ENCODE results near the gene SMPD4.
"Not testable (repeated sequence)": the region's sequence is repeated elsewhere in the genome, so short reads cannot be mapped to it uniquely, and the experiment has no call there.

SMPD4 gene

GRCh38 chr2:130192451-130192850 lies 11.0 kb upstream of the SMPD4 start:
- H2AFZ ChIP-seq (ENCODE audit: low read depth, low read length) = not testable (repeated sequence)

GRCh38 chr2:130191319-130191718 lies 9.9 kb upstream of the SMPD4 start:
- H2AFZ ChIP-seq (ENCODE audit: low read depth, low read length); H3K4me1 ChIP-seq (ENCODE audit: control insufficient read depth, insufficient read depth, low read depth, low read length); H2AK5ac ChIP-seq (ENCODE audit: low read length, severe bottlenecking); H2BK12ac ChIP-seq (ENCODE audit: low read length in 2 of 2); H3K14ac ChIP-seq (ENCODE audit: low read length in 2 of 2); H4K8ac ChIP-seq (ENCODE audit: low read length); DNase-seq; H3K9me3 ChIP-seq (ENCODE audit: control insufficient read depth, low read length); H3K27ac ChIP-seq (ENCODE audit: low read length, poor library complexity, severe bottlenecking); H3K4me3 ChIP-seq (ENCODE audit: insufficient read depth in 1 of 2, low read depth in 1 of 2, low read length in 2 of 2); H3K18ac ChIP-seq (ENCODE audit: low read depth in 1 of 2, low read length in 2 of 2); H3K27me3 ChIP-seq (ENCODE audit: control insufficient read depth in 1 of 2, insufficient read depth in 1 of 2, low read length in 2 of 2); H2BK15ac ChIP-seq (ENCODE audit: low read depth, poor library complexity, severe bottlenecking); H3K4me2 ChIP-seq (ENCODE audit: low read length, poor library complexity, severe bottlenecking); H3K4ac ChIP-seq (ENCODE audit: low read depth in 1 of 2, low read length in 2 of 2); H2BK5ac ChIP-seq (ENCODE audit: low read depth, low read length, poor library complexity, severe bottlenecking); H3K23ac ChIP-seq (ENCODE audit: low read length in 2 of 2); H4K91ac ChIP-seq (ENCODE audit: low read length); H2BK120ac ChIP-seq (ENCODE audit: low read depth, low read length); H3K9ac ChIP-seq (ENCODE audit: low read length): not testable (repeated sequence)
- 97% methylated on average over 6 of the region's 6 CpGs for WGBS
- Histone ChIP-seq H3K36me3 (ENCODE audit: control insufficient read depth in 1 of 2, insufficient read depth in 2 of 2, low read depth in 1 of 2, low read length in 2 of 2) (peaks cover 0 to 31% of the 10 kb centered on the region in 2 experiments), H3K79me1 (replicated peaks; ENCODE audit: low read length, poor library complexity, severe bottlenecking) (peaks cover 16% of the 10 kb centered on the region)

More at GRCh38 chr2:130192451-130192850, 11.0 kb upstream of the SMPD4 start:
- not testable (repeated sequence) for H3K27me3 ChIP-seq (ENCODE audit: control insufficient read depth in 1 of 2, insufficient read depth in 1 of 2, low read length in 2 of 2); H3K4me1 ChIP-seq (ENCODE audit: control insufficient read depth, insufficient read depth, low read depth, low read length); H2BK12ac ChIP-seq (ENCODE audit: low read length in 2 of 2); H2AK5ac ChIP-seq (ENCODE audit: low read length, severe bottlenecking); H2BK15ac ChIP-seq (ENCODE audit: low read depth, poor library complexity, severe bottlenecking); DNase-seq; H3K9me3 ChIP-seq (ENCODE audit: control insufficient read depth, low read length); H3K4ac ChIP-seq (ENCODE audit: low read depth in 1 of 2, low read length in 2 of 2); H2BK120ac ChIP-seq (ENCODE audit: low read depth, low read length); H3K4me2 ChIP-seq (ENCODE audit: low read length, poor library complexity, severe bottlenecking); H3K4me3 ChIP-seq (ENCODE audit: insufficient read depth in 1 of 2, low read depth in 1 of 2, low read length in 2 of 2); H2BK5ac ChIP-seq (ENCODE audit: low read depth, low read length, poor library complexity, severe bottlenecking); H3K9ac ChIP-seq (ENCODE audit: low read length); H3K27ac ChIP-seq (ENCODE audit: low read length, poor library complexity, severe bottlenecking); H3K23ac ChIP-seq (ENCODE audit: low read length in 2 of 2); H3K14ac ChIP-seq (ENCODE audit: low read length in 2 of 2); H3K18ac ChIP-seq (ENCODE audit: low read depth in 1 of 2, low read length in 2 of 2); H4K8ac ChIP-seq (ENCODE audit: low read length); H4K91ac ChIP-seq (ENCODE audit: low read length)
- H3K36me3 ChIP-seq (ENCODE audit: control insufficient read depth in 1 of 2, insufficient read depth in 2 of 2, low read depth in 1 of 2, low read length in 2 of 2) = peaks cover 0 to 28% of the 10 kb centered on the region in 2 experiments
- WGBS = 67% methylated on average over 3 of the region's 3 CpGs
- H3K79me1 ChIP-seq (replicated peaks; ENCODE audit: low read length, poor library complexity, severe bottlenecking) = peaks cover 13% of the 10 kb centered on the region

GRCh38 chr2:130190237-130190636 lies 8.8 kb upstream of the SMPD4 start:
- Histone ChIP-seq H3K27me3 (ENCODE audit: control insufficient read depth in 1 of 2, insufficient read depth in 1 of 2, low read length in 2 of 2) (no peaks in the 10 kb centered on the region), H3K18ac (ENCODE audit: low read depth in 1 of 2, low read length in 2 of 2) (no peak overlapping the region), H2AFZ (ENCODE audit: low read depth, low read length) (no peak overlapping the region), H3K9me3 (ENCODE audit: control insufficient read depth, low read length) (no peaks in the 10 kb centered on the region), H3K4me1 (ENCODE audit: control insufficient read depth, insufficient read depth, low read depth, low read length) (peaks cover 13% of the 10 kb centered on the region), H2BK120ac (ENCODE audit: low read depth, low read length) (no peak overlapping the region), H3K27ac (ENCODE audit: low read length, poor library complexity, severe bottlenecking) (no peak overlapping the region), H3K36me3 (ENCODE audit: control insufficient read depth in 1 of 2, insufficient read depth in 2 of 2, low read depth in 1 of 2, low read length in 2 of 2) (peaks cover 0 to 31% of the 10 kb centered on the region in 2 experiments), H3K79me1 (replicated peaks; ENCODE audit: low read length, poor library complexity, severe bottlenecking) (peaks cover 18% of the 10 kb centered on the region), H3K23ac (ENCODE audit: low read length in 2 of 2) (no peak overlapping the region), H2BK5ac (ENCODE audit: low read depth, low read length, poor library complexity, severe bottlenecking) (no peak overlapping the region), H3K4ac (ENCODE audit: low read depth in 1 of 2, low read length in 2 of 2) (no peak overlapping the region), H2BK12ac (ENCODE audit: low read length in 2 of 2) (no peak overlapping the region), H2AK5ac (ENCODE audit: low read length, severe bottlenecking) (no peak overlapping the region), H4K8ac (ENCODE audit: low read length) (no peak overlapping the region), H3K4me2 (ENCODE audit: low read length, poor library complexity, severe bottlenecking) (no peak overlapping the region), H4K91ac (ENCODE audit: low read length) (no peak overlapping the region), H3K14ac (ENCODE audit: low read length in 2 of 2) (no peak overlapping the region), H2BK15ac (ENCODE audit: low read depth, poor library complexity, severe bottlenecking) (no peak overlapping the region), H3K9ac (ENCODE audit: low read length) (no peak overlapping the region), H3K4me3 (ENCODE audit: insufficient read depth in 1 of 2, low read depth in 1 of 2, low read length in 2 of 2) (no peak overlapping the region)
- DNase-seq = no peak
- WGBS = 85% methylated on average over 15 of the region's 15 CpGs

DNA sequence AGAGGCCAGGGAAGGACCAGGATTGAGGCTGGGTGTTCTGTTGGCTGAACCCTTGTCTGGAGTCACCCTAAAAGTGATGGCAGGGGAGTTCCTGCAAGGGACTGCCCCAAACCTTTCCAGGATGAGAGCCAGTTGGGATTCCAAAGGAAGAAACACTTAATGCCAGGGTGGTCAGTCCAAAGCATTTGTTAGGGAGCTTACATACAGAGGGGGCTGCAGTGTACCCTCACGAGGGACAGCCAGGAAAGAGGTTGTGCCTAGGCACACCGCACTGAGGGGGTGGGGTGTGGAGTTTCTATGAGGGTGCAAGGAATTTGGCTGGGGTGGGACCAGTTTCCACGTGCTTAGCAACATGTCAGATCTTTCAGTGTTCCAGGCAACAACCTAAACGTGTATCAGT lies 7.6 kb upstream of the SMPD4 start:
- H3K4me2 ChIP-seq (ENCODE audit: low read length, poor library complexity, severe bottlenecking); H2BK12ac ChIP-seq (ENCODE audit: low read length in 2 of 2); H2BK15ac ChIP-seq (ENCODE audit: low read depth, poor library complexity, severe bottlenecking); H4K8ac ChIP-seq (ENCODE audit: low read length); H3K27ac ChIP-seq (ENCODE audit: low read length, poor library complexity, severe bottlenecking); H2BK120ac ChIP-seq (ENCODE audit: low read depth, low read length); H3K4ac ChIP-seq (ENCODE audit: low read depth in 1 of 2, low read length in 2 of 2); H2AK5ac ChIP-seq (ENCODE audit: low read length, severe bottlenecking); H3K4me3 ChIP-seq (ENCODE audit: insufficient read depth in 1 of 2, low read depth in 1 of 2, low read length in 2 of 2); H4K91ac ChIP-seq (ENCODE audit: low read length); DNase-seq; H2BK5ac ChIP-seq (ENCODE audit: low read depth, low read length, poor library complexity, severe bottlenecking); H3K9ac ChIP-seq (ENCODE audit: low read length); H2AFZ ChIP-seq (ENCODE audit: low read depth, low read length); H3K27me3 ChIP-seq (ENCODE audit: control insufficient read depth in 1 of 2, insufficient read depth in 1 of 2, low read length in 2 of 2); H3K18ac ChIP-seq (ENCODE audit: low read depth in 1 of 2, low read length in 2 of 2); H3K23ac ChIP-seq (ENCODE audit: low read length in 2 of 2); H3K9me3 ChIP-seq (ENCODE audit: control insufficient read depth, low read length); H3K14ac ChIP-seq (ENCODE audit: low read length in 2 of 2): not testable (repeated sequence)
- 50% methylated on average over 1 of the region's 4 CpGs for WGBS
- Histone ChIP-seq H3K4me1 (ENCODE audit: control insufficient read depth, insufficient read depth, low read depth, low read length) (peaks cover 20% of the 10 kb centered on the region), H3K79me1 (replicated peaks; ENCODE audit: low read length, poor library complexity, severe bottlenecking) (peaks cover 24% of the 10 kb centered on the region), H3K36me3 (ENCODE audit: control insufficient read depth in 1 of 2, insufficient read depth in 2 of 2, low read depth in 1 of 2, low read length in 2 of 2) (peaks cover 0 to 41% of the 10 kb centered on the region in 2 experiments)
